ENCODE results near the gene DGUOK. TPM values are rescaled to one million over a fixed set of nuclear protein-coding genes. Genes with fewer than 3 reads are reported as not detected.

The DGUOK gene
- polyA plus RNA-seq, 4 donors = 52.5 to 107 (median 86.3) TPM

DNA sequence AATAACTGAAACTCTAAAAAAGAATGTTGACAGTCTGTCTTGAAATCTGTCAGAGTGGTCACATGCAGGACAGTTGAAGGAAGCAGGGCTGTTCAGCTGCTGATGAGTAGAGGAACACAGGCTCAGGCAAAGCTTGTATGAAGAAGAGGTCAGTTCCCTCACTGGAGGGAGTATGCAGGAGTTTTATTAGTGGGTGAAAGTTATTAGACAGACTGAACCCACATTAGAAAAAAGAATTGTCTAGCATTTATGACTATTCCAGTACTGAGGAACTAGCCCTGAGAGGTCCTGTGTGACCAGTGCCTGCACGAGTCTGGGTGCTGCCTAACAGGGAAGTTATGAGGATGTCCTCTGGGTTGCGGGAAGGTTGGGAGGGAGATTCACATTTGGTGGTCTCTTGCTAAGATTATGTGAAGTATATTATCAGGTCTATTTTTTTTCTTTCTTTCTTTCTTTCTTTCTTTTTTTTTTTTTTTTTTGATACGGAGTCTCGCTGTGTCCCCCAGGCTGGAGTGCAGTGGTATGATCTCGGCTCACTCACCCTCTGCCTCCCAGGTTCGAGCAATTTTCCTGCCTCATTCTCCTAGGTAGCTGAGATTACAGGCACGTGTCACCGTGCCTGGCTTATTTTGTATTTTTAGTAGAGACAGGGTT, 67.6 kb downstream of the DGUOK start:
- H3K4me1 ChIP-seq (ENCODE audit: control insufficient read depth in 3 of 3, insufficient read depth in 2 of 3, low read depth in 1 of 3, low read length in 2 of 3) = peaks cover 0 to 3% (median 0%) of the 10 kb centered on the region in 3 donors
- no peak for FAIRE-seq
- H3K36me3 ChIP-seq (ENCODE audit: control insufficient read depth in 3 of 3, insufficient read depth in 2 of 3, low read depth in 1 of 3, low read length in 3 of 3) = peaks cover 0 to 52% (median 0%) of the 10 kb centered on the region in 3 donors
- H3K4me3 ChIP-seq (ENCODE audit: low read depth in 1 of 3, low read length in 3 of 3) = no peak overlapping the region
- no peaks in the 10 kb centered on the region for H3K9me3 ChIP-seq (ENCODE audit: control insufficient read depth in 2 of 2, insufficient read depth in 1 of 2, low read depth in 1 of 2, low read length in 1 of 2)
- H3K27me3 ChIP-seq (ENCODE audit: control insufficient read depth in 3 of 3, insufficient read depth in 3 of 3, low read length in 3 of 3) = no peaks in the 10 kb centered on the region
- no peak overlapping the region for H3K27ac ChIP-seq (ENCODE audit: low read depth in 1 of 3, low read length in 2 of 3)
- WGBS, 3 donors = 90 to 93% (median 92%) methylated on average over 8 of the region's 8 CpGs
- no peak for DNase-seq

DNA sequence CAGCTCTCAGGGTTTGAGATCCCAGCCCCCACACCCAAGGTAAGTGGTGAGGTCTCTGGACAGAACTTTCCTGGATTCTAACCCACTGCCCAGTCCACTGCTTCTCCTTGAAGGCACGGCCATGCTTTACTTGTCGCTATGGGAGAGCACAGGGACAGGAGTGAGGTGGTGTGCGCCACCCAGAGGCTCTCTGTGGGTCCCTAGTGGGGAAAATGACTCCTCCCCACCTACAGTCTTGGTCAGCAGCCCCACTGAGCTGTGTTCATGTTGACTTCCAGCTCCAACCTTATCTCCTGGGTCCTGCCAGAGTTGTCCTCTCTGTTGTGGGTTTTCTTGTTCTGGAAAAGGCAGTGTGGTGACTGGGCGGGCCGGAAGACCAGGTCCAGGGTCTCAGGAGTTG, 69.1 kb downstream of the DGUOK start:
- WGBS, 3 donors = 93 to 96% (median 96%) methylated on average over 5 of the region's 5 CpGs
- Histone ChIP-seq H3K27me3 (ENCODE audit: control insufficient read depth in 3 of 3, insufficient read depth in 3 of 3, low read length in 3 of 3) (no peaks in the 10 kb centered on the region), H3K27ac (ENCODE audit: low read depth in 1 of 3, low read length in 2 of 3) (no peak overlapping the region), H3K9me3 (ENCODE audit: control insufficient read depth in 2 of 2, insufficient read depth in 1 of 2, low read depth in 1 of 2, low read length in 1 of 2) (no peaks in the 10 kb centered on the region), H3K4me3 (ENCODE audit: low read depth in 1 of 3, low read length in 3 of 3) (no peak overlapping the region), H3K4me1 (ENCODE audit: control insufficient read depth in 3 of 3, insufficient read depth in 2 of 3, low read depth in 1 of 3, low read length in 2 of 3) (peaks cover 0 to 17% (median 10%) of the 10 kb centered on the region in 3 donors), H3K36me3 (ENCODE audit: control insufficient read depth in 3 of 3, insufficient read depth in 2 of 3, low read depth in 1 of 3, low read length in 3 of 3) (peaks cover 0 to 51% (median 0%) of the 10 kb centered on the region in 3 donors)
- FAIRE-seq = no peak
- DNase-seq = no peak

DNA sequence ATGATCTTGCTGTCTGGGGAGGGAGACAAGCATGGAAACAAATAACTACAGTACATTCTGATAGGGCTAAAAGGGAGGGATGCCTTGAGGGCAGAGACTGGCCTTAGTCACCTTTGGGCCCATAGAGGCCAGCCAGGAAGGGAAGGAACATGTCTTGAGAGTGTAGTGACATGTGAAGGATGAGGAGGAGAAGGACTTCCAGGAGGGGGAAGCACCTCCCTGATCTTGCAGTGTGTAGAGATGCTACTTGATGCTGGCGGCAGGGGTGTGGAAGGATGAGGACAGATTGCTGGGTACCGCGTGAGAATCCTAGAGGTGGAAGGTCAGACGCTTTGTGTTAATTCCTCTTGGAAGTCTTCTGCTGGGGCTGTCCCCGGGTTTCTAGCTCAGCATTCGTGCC, 71.1 kb downstream of the DGUOK start:
- no peak for FAIRE-seq
- DNase-seq = no peak
- Histone ChIP-seq H3K4me1 (ENCODE audit: control insufficient read depth in 3 of 3, insufficient read depth in 2 of 3, low read depth in 1 of 3, low read length in 2 of 3) (peaks cover under 1 to 31% (median 10%) of the 10 kb centered on the region in 3 donors), H3K9me3 (ENCODE audit: control insufficient read depth in 2 of 2, insufficient read depth in 1 of 2, low read depth in 1 of 2, low read length in 1 of 2) (no peaks in the 10 kb centered on the region), H3K27ac (ENCODE audit: low read depth in 1 of 3, low read length in 2 of 3) (no peak overlapping the region), H3K36me3 (ENCODE audit: control insufficient read depth in 3 of 3, insufficient read depth in 2 of 3, low read depth in 1 of 3, low read length in 3 of 3) (peaks cover 0 to 49% (median 0%) of the 10 kb centered on the region in 3 donors), H3K27me3 (ENCODE audit: control insufficient read depth in 3 of 3, insufficient read depth in 3 of 3, low read length in 3 of 3) (no peaks in the 10 kb centered on the region), H3K4me3 (ENCODE audit: low read depth in 1 of 3, low read length in 3 of 3) (no peak overlapping the region)
- WGBS, 3 donors = 91 to 95% (median 93%) methylated on average over 6 of the region's 6 CpGs

DNA sequence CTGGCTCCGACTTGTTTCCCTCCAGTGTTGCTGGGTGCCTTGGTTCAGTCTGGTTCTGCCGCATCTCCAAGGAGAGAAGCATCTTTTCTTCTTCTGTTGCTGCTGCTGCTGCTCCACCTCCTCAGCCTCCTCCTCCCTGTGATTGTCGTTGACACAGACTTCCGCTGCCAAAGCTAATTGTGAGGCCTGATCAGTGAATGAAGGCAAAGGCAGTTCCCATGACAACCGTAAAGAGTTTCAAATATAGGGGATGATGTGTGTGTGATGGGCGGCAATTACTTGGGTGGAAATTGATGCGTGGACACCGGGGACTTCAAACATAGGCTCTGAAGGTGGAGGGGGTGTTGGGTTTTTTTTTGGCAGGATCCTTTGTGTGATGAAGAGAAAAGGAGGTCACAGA, 71.8 kb downstream of the DGUOK start:
- no peaks in the 10 kb centered on the region for H3K9me3 ChIP-seq (ENCODE audit: control insufficient read depth in 2 of 2, insufficient read depth in 1 of 2, low read depth in 1 of 2, low read length in 1 of 2)
- H3K27ac ChIP-seq (ENCODE audit: low read depth in 1 of 3, low read length in 2 of 3) = no peak overlapping the region
- peaks cover 4 to 35% (median 10%) of the 10 kb centered on the region in 3 donors for H3K4me1 ChIP-seq (ENCODE audit: control insufficient read depth in 3 of 3, insufficient read depth in 2 of 3, low read depth in 1 of 3, low read length in 2 of 3)
- peaks cover 0 to 43% (median 0%) of the 10 kb centered on the region in 3 donors for H3K36me3 ChIP-seq (ENCODE audit: control insufficient read depth in 3 of 3, insufficient read depth in 2 of 3, low read depth in 1 of 3, low read length in 3 of 3)
- 81 to 88% (median 85%) methylated on average over 8 of the region's 8 CpGs for WGBS, 3 donors
- no peak for DNase-seq
- no peak for FAIRE-seq
- H3K4me3 ChIP-seq (ENCODE audit: low read depth in 1 of 3, low read length in 3 of 3) = no peak overlapping the region
- no peaks in the 10 kb centered on the region for H3K27me3 ChIP-seq (ENCODE audit: control insufficient read depth in 3 of 3, insufficient read depth in 3 of 3, low read length in 3 of 3)

DNA sequence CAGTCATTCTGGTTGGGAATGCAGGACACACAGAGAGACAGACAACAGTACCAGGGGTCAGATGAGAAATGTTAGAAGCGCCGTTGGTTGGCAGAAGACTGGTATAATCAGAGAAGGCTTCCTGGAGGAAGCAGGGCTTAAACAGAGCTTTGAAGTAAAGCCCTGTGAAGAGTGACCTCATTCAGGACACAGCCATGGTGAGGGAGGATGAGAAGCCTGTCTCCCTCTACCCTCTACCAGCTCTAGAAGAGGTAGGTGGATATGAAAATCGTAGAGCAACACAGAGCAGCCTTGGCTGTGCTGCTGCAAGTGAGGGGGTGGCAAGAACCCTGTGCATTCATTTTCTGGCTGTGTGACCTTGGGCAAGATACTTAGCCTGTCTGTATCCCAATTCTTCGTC, 72.3 kb downstream of the DGUOK start:
- H3K36me3 ChIP-seq (ENCODE audit: control insufficient read depth in 3 of 3, insufficient read depth in 2 of 3, low read depth in 1 of 3, low read length in 3 of 3) = peaks cover 0 to 46% (median 0%) of the 10 kb centered on the region in 3 donors
- no peaks in the 10 kb centered on the region for H3K27me3 ChIP-seq (ENCODE audit: control insufficient read depth in 3 of 3, insufficient read depth in 3 of 3, low read length in 3 of 3)
- H3K9me3 ChIP-seq (ENCODE audit: control insufficient read depth in 2 of 2, insufficient read depth in 1 of 2, low read depth in 1 of 2, low read length in 1 of 2) = no peaks in the 10 kb centered on the region
- no peak overlapping the region for H3K4me3 ChIP-seq (ENCODE audit: low read depth in 1 of 3, low read length in 3 of 3)
- WGBS, 3 donors = 77 to 83% (median 80%) methylated on average over 4 of the region's 4 CpGs
- H3K4me1 ChIP-seq (ENCODE audit: control insufficient read depth in 3 of 3, insufficient read depth in 2 of 3, low read depth in 1 of 3, low read length in 2 of 3) = peaks cover 5 to 39% (median 13%) of the 10 kb centered on the region in 3 donors
- FAIRE-seq (no peak), DNase-seq (no peak)
- H3K27ac ChIP-seq (ENCODE audit: low read depth in 1 of 3, low read length in 2 of 3) = no peak overlapping the region

DNA sequence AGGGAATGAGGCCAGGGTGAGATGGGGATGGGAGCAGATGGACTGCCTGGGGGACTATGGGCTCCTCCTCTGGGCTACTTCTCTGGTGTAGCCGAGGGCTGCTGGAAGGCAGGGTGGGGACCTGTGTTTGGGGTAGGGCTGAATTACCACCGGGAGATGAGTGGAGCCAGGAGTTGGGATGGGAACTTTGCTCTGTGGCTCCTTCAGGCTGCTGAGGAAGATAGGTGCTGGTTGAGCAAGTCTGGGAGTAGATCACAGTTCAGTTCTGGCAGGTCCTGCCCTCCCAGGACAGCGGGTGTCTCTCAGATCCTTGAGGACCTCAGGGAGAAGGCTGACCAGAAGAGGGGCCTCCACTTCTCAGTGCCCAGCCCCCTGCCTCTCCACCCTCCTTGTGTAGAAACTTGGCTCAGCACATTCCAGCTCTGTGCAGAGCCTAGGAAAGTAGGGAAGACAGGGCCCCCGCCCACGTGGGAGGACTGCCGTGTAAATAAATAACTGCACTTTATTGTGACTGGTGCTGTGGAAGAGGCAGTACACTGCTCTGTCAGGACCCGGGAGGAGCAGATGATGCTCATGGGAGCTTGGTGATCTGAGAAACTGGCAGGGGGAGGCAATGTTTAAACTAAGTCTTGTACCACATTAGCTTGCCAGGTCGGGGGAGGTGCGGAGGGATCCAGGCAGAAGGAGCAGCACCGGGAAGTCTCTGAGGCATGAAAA, 73.4 kb downstream of the DGUOK start:
- Histone ChIP-seq H3K36me3 (ENCODE audit: control insufficient read depth in 3 of 3, insufficient read depth in 2 of 3, low read depth in 1 of 3, low read length in 3 of 3) (peaks cover 0 to 51% (median 0%) of the 10 kb centered on the region in 3 donors), H3K4me1 (ENCODE audit: control insufficient read depth in 3 of 3, insufficient read depth in 2 of 3, low read depth in 1 of 3, low read length in 2 of 3) (peaks cover 6 to 41% (median 13%) of the 10 kb centered on the region in 3 donors), H3K4me3 (ENCODE audit: low read depth in 1 of 3, low read length in 3 of 3) (no peak overlapping the region), H3K27me3 (ENCODE audit: control insufficient read depth in 3 of 3, insufficient read depth in 3 of 3, low read length in 3 of 3) (no peaks in the 10 kb centered on the region), H3K9me3 (ENCODE audit: control insufficient read depth in 2 of 2, insufficient read depth in 1 of 2, low read depth in 1 of 2, low read length in 1 of 2) (no peaks in the 10 kb centered on the region), H3K27ac (ENCODE audit: low read depth in 1 of 3, low read length in 2 of 3) (peak overlapping the region in 1 of 3 donors; percentile 57)
- DNase-seq (peak; percentile 75 to 92), FAIRE-seq (no peak)
- WGBS, 3 donors = 18 to 34% (median 31%) methylated on average over 10 of the region's 10 CpGs

DNA sequence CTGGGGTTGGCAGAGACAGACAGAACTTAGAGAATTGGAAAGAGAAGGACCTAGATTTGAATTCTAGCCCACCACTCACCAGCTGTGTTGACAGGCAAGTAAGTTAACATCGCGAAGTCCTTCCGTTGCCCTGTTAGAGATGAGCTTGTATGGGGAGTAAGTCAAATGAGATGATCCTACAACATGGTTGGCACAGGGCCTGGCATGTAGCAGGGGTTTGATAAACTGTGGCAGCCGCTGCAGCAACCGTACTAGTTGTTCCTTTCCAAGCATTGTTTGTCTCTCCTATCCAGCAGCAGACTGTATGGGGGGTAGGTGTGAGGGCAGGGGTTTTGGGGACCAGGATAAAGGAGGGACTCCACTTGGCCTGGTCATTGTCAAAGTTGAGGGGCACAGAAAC, 74.0 kb downstream of the DGUOK start:
- FAIRE-seq (no peak), DNase-seq (no peak)
- Histone ChIP-seq H3K9me3 (ENCODE audit: control insufficient read depth in 2 of 2, insufficient read depth in 1 of 2, low read depth in 1 of 2, low read length in 1 of 2) (no peaks in the 10 kb centered on the region), H3K4me1 (ENCODE audit: control insufficient read depth in 3 of 3, insufficient read depth in 2 of 3, low read depth in 1 of 3, low read length in 2 of 3) (peaks cover 6 to 41% (median 13%) of the 10 kb centered on the region in 3 donors), H3K27me3 (ENCODE audit: control insufficient read depth in 3 of 3, insufficient read depth in 3 of 3, low read length in 3 of 3) (no peaks in the 10 kb centered on the region), H3K27ac (ENCODE audit: low read depth in 1 of 3, low read length in 2 of 3) (peak overlapping the region in 1 of 3 donors; percentile 57), H3K36me3 (ENCODE audit: control insufficient read depth in 3 of 3, insufficient read depth in 2 of 3, low read depth in 1 of 3, low read length in 3 of 3) (peaks cover 0 to 54% (median 0%) of the 10 kb centered on the region in 3 donors), H3K4me3 (ENCODE audit: low read depth in 1 of 3, low read length in 3 of 3) (no peak overlapping the region)
- 69 to 88% (median 75%) methylated on average over 5 of the region's 5 CpGs for WGBS, 3 donors

DNA sequence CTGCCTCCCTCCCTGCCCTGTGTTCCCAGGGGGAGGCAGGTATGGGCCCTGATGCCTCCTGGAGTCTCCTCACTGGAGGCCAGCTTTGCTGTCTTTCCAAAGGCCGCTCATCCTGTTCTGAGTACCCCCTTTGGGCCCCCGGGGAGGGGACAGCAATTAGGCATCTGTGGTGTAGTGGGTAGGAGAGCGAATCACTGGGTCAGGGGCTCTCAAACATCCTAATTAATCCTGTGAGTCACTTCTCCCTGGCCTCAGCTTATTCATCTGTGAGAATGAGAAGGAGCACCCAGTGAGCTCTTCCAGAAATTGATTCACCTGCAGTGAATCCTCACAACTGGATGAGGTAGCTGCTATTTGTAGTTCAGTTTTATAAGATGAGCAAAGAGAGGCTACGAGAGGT, 74.4 kb downstream of the DGUOK start:
- H3K4me1 ChIP-seq (ENCODE audit: control insufficient read depth in 3 of 3, insufficient read depth in 2 of 3, low read depth in 1 of 3, low read length in 2 of 3) = peaks cover 6 to 41% (median 13%) of the 10 kb centered on the region in 3 donors
- no peaks in the 10 kb centered on the region for H3K27me3 ChIP-seq (ENCODE audit: control insufficient read depth in 3 of 3, insufficient read depth in 3 of 3, low read length in 3 of 3)
- no peaks in the 10 kb centered on the region for H3K9me3 ChIP-seq (ENCODE audit: control insufficient read depth in 2 of 2, insufficient read depth in 1 of 2, low read depth in 1 of 2, low read length in 1 of 2)
- peaks cover 0 to 52% (median 0%) of the 10 kb centered on the region in 3 donors for H3K36me3 ChIP-seq (ENCODE audit: control insufficient read depth in 3 of 3, insufficient read depth in 2 of 3, low read depth in 1 of 3, low read length in 3 of 3)
- H3K27ac ChIP-seq (ENCODE audit: low read depth in 1 of 3, low read length in 2 of 3) = peak overlapping the region in 1 of 3 donors; percentile 15
- WGBS, 3 donors = 81 to 85% (median 83%) methylated on average over 4 of the region's 4 CpGs
- no peak overlapping the region for H3K4me3 ChIP-seq (ENCODE audit: low read depth in 1 of 3, low read length in 3 of 3)
- no peak for FAIRE-seq
- no peak for DNase-seq
